HCT116 (cell line): ENCODE data around the gene TP53. TPM values are rescaled to one million over a fixed set of nuclear protein-coding genes. Genes with fewer than 3 reads are reported as not detected.

Experiments
- ATAC-seq: fragments of 200-7000 bp; cut with Tn5 transposase; 2 replicates; pipeline ENCODE4 v1.9.1; 2020; ENCODE audit warnings: mild to moderate bottlenecking, moderate library complexity
- BruUV-seq: library from RNA; stranded (reverse); fragments of 400-500 nt; replicated peaks from 2 replicates; lab custom pipeline; 2021; lab: Mats Ljungman, UMichigan
- CTCF ChIA-PET: fragments of 300-600 bp; sonication (Branson Sonifier 250); formaldehyde crosslinking; loops from one replicate; lab custom pipeline; 2021; ENCODE audit warnings: antibody characterized with exemption; lab: Charles Lee
- POLR2A ChIA-PET: fragments of 300-600, 350-600 bp; sonication (Branson Sonifier 250); formaldehyde crosslinking; loops from one replicate; lab custom pipeline; 2021; ENCODE audit warnings: antibody characterized with exemption; lab: Charles Lee
- RAD21 ChIA-PET, 2 experiments: fragments of 300-600 bp; sonication (Branson Sonifier 250); formaldehyde crosslinking; loops; one replicate each; lab custom pipeline; 2023; ENCODE audit warnings: low total read pairs in 2 of 2; ENCODE audit not compliant: uncharacterized antibody in 2 of 2, unreplicated experiment in 2 of 2, low non-redundant PET in 1 of 2; lab: Charles Lee
- DNase-seq: peaks from one replicate; pipeline ENCODE4 v3.0.0-alpha.2; 2010; ENCODE audit warnings: low read depth, low spot score
- H2AFZ ChIP-seq: fragments of 200-600 bp; shearing (Covaris generic), sonication (generic); 2 replicates; pipeline ENCODE4 v1.6.1; 2017; ENCODE audit warnings: low read depth, mixed run types, mixed read lengths, antibody characterized with exemption, low read length; ENCODE audit not compliant: poor library complexity, severe bottlenecking
- H3K27ac ChIP-seq: 2 replicates; pipeline ENCODE4 v1.5.1; 2012; ENCODE audit warnings: low read depth, low read length
- H3K27me3 ChIP-seq: fragments of 200-600 bp; sonication (generic); 2 replicates; pipeline ENCODE4 v1.6.1; 2016; ENCODE audit warnings: mixed run types, low read length, mixed read lengths; ENCODE audit not compliant: insufficient read depth
- H3K36me3 ChIP-seq, 2 experiments: fragments of 200-500 bp in 1 of 2; fragments of 200-600 bp in 1 of 2; sonication (Bioruptor generic) in 1 of 2; sonication (generic) in 1 of 2; 2 replicates each; pipeline versions ENCODE4 v1.5.1 to v1.6.1; 2014 to 2016; ENCODE audit warnings: low read length in 2 of 2, inconsistent platforms in 1 of 2, mixed read lengths in 1 of 2, mixed run types in 1 of 2; ENCODE audit not compliant: insufficient read depth in 2 of 2, control insufficient read depth in 1 of 2
- H3K4me1 ChIP-seq, 2 experiments: fragments of 200-600 bp in 1 of 2; sonication (generic) in 1 of 2; 2 replicates each; pipeline versions ENCODE4 v1.5.1 to v1.6.1; 2012 to 2017; ENCODE audit warnings: low read length in 2 of 2, inconsistent platforms in 1 of 2, mild to moderate bottlenecking in 1 of 2, mixed read lengths in 1 of 2, mixed run types in 1 of 2, moderate library complexity in 1 of 2; ENCODE audit not compliant: insufficient read depth in 2 of 2, control insufficient read depth in 1 of 2
- H3K4me2 ChIP-seq: fragments of 200-600 bp; sonication (generic); 2 replicates; pipeline ENCODE4 v1.6.1; 2017; ENCODE audit warnings: mixed run types, low read length, mixed read lengths
- H3K4me3 ChIP-seq, 2 experiments: fragments of 200-600 bp in 1 of 2; sonication (generic) in 1 of 2; replicated peaks in 1 of 2; 2 replicates each; pipeline ENCODE4 v1.5.1; 2011 to 2016; ENCODE audit warnings: low read length in 2 of 2, control low read depth in 1 of 2, low read depth in 1 of 2, mild to moderate bottlenecking in 1 of 2, mixed read lengths in 1 of 2, mixed run types in 1 of 2
- H3K79me2 ChIP-seq: fragments of 200-600 bp; sonication (generic); 2 replicates; pipeline ENCODE4 v1.6.1; 2017; ENCODE audit warnings: mild to moderate bottlenecking, mixed run types, low read length, moderate library complexity, mixed read lengths; ENCODE audit not compliant: insufficient read depth
- H3K9ac ChIP-seq: fragments of 200-600 bp; sonication (generic); 2 replicates; pipeline ENCODE4 v1.6.1; 2016; ENCODE audit warnings: low read length, mixed read lengths
- H3K9me2 ChIP-seq: fragments of 200-600 bp; sonication (generic), shearing (Covaris generic); 2 replicates; pipeline ENCODE4 v1.6.1; 2017; ENCODE audit warnings: mixed run types, mild to moderate bottlenecking, moderate library complexity; ENCODE audit not compliant: insufficient read depth
- H3K9me3 ChIP-seq, 2 experiments: fragments of 200-500 bp in 1 of 2; fragments of 200-600 bp in 1 of 2; sonication (Bioruptor generic) in 1 of 2; sonication (generic) in 1 of 2; 2 replicates each; pipeline ENCODE4 v1.6.1; 2014 to 2017; ENCODE audit warnings: low read length in 2 of 2, mixed read lengths in 2 of 2, inconsistent platforms in 1 of 2, low read depth in 1 of 2, mild to moderate bottlenecking in 1 of 2, mixed run types in 1 of 2, moderate library complexity in 1 of 2; ENCODE audit not compliant: control insufficient read depth in 1 of 2, insufficient read depth in 1 of 2
- H4K20me1 ChIP-seq: fragments of 200-600 bp; sonication (generic), shearing (Covaris generic); 2 replicates; pipeline ENCODE4 v1.6.1; 2017; ENCODE audit warnings: mixed run types, mild to moderate bottlenecking, moderate library complexity; ENCODE audit not compliant: insufficient read depth
- ATF3 ChIP-seq: IDR thresholded peaks from 2 replicates; pipeline ENCODE4 v1.6.1; 2012
- CEBPB ChIP-seq: IDR thresholded peaks from 2 replicates; pipeline ENCODE4 v1.6.1; 2012; ENCODE audit warnings: low read depth
- EGR1 ChIP-seq: IDR thresholded peaks from 2 replicates; pipeline ENCODE4 v1.6.1; 2012; ENCODE audit warnings: low read depth
- EZH2 ChIP-seq: fragments of 200-600 bp; sonication (generic); IDR thresholded peaks from 2 replicates; pipeline ENCODE4 v1.6.1; 2017; ENCODE audit warnings: antibody characterized with exemption, mixed run types
- FOSL1 ChIP-seq: IDR thresholded peaks from 2 replicates; pipeline ENCODE4 v1.6.1; 2012; ENCODE audit warnings: low read depth
- POLR2AphosphoS5 ChIP-seq: IDR thresholded peaks from 2 replicates; pipeline ENCODE4 v1.6.1; 2011; ENCODE audit warnings: mild to moderate bottlenecking, low read depth, low read length, moderate library complexity
- RAD21 ChIP-seq: IDR thresholded peaks from 2 replicates; pipeline ENCODE4 v1.6.1; 2012; ENCODE audit warnings: low read depth, mild to moderate bottlenecking
- SIN3A ChIP-seq: IDR thresholded peaks from 2 replicates; pipeline ENCODE4 v1.6.1; 2012; ENCODE audit warnings: low read depth
- SP1 ChIP-seq: IDR thresholded peaks from 2 replicates; pipeline ENCODE4 v1.6.1; 2012; ENCODE audit warnings: low read depth
- TCF7L2 ChIP-seq: IDR thresholded peaks from 2 replicates; pipeline ENCODE4 v1.7.0; 2011; ENCODE audit warnings: borderline replicate concordance, inconsistent platforms; ENCODE audit not compliant: insufficient read depth, insufficient read length; ENCODE audit errors: extremely low read depth
- YY1 ChIP-seq: IDR thresholded peaks from 2 replicates; pipeline ENCODE4 v1.6.1; 2011; ENCODE audit warnings: low read length, low read depth, moderate library complexity, mild to moderate bottlenecking; ENCODE audit not compliant: insufficient replicate concordance; ENCODE audit errors: extremely low read depth
- ZFX ChIP-seq: fragments of 450-650 bp; IDR thresholded peaks from 2 replicates; pipeline ENCODE4 v1.6.1; 2017
- ZNF274 ChIP-seq: fragments of 200-500 bp; sonication (Bioruptor generic); IDR thresholded peaks from 2 replicates; pipeline ENCODE4 v1.6.1; 2014; ENCODE audit warnings: mild to moderate bottlenecking, low read depth, low read length, inconsistent platforms
- intact Hi-C: fragments of 100-400 bp; cut with micrococcal nuclease; formaldehyde crosslinking; loops from 2 replicates; pipeline ENCODE4 v1.10.0; 2022
- total RNA-seq: library from RNA; stranded (reverse); gene quantifications from one replicate; pipeline ENCODE4 v1.2.1, GENCODE V29; 2021; ENCODE audit not compliant: unreplicated experiment
- TF ChIP-seq, protein P1 (sequence below), 3 experiments: fragments of 200-600 bp in 1 of 3; sonication (generic) in 1 of 3; IDR thresholded peaks in 2 of 3; conservative IDR thresholded peaks in 1 of 3; 2 replicates each; pipeline ENCODE4 v1.5.1; 2012 to 2017; ENCODE audit warnings: low read depth in 2 of 3, low read length in 2 of 3, antibody characterized with exemption in 1 of 3, borderline replicate concordance in 1 of 3, control low read depth in 1 of 3, mild to moderate bottlenecking in 1 of 3, mixed read lengths in 1 of 3, mixed run types in 1 of 3, moderate library complexity in 1 of 3; ENCODE audit not compliant: insufficient read depth in 1 of 3
- TF ChIP-seq, protein P2 (sequence below): IDR thresholded peaks from 2 replicates; pipeline ENCODE4 v1.6.1; 2011; ENCODE audit warnings: mild to moderate bottlenecking, low read length, moderate library complexity; ENCODE audit not compliant: insufficient replicate concordance; ENCODE audit errors: extremely low read depth
- TF ChIP-seq, protein P3 (sequence below): IDR thresholded peaks from 2 replicates; pipeline ENCODE4 v1.6.1; 2012; ENCODE audit warnings: low read depth

TP53 gene
- total RNA-seq, 1 experiment from 2014 or later, result 110 TPM

GRCh38 chr17:7686222-7687071 lies 843 bp downstream of the TP53 start:
- H3K27me3 ChIP-seq, result no peaks in the 10 kb centered on the region
- H3K36me3 ChIP-seq, result no peaks in the 10 kb centered on the region
- peak overlapping the region; percentile 89 for H3K27ac ChIP-seq
- peak overlapping the region; percentile 88 for H3K4me2 ChIP-seq
- H3K9me2 ChIP-seq, result no peaks in the 10 kb centered on the region
- peak overlapping the region; percentile 98 for H3K9ac ChIP-seq
- no peaks in the 10 kb centered on the region for H3K9me3 ChIP-seq
- no peak overlapping the region for H2AFZ ChIP-seq
- DNase-seq (peak; percentile 89), ATAC-seq (peak; percentile 31)
- BruUV-seq, result TSS peak; percentile 82
- H3K4me1 ChIP-seq, result peaks cover 26 to 33% of the 10 kb centered on the region in 2 experiments
- intact Hi-C loops, result loop anchor here (1.0 to 5.0 kb wide), 7 partner anchors 54 to 639 kb away; partner anchors contain the start of gene FXR2
- no peaks in the 10 kb centered on the region for H4K20me1 ChIP-seq
- POLR2A ChIA-PET, result interaction anchor here (0.6 to 3.4 kb wide), 29 partner anchors 17 to 487 kb away, joined by 3 to 37 read pairs (median 4); partner anchors contain the start of genes CD68, EFNB3, FXR2 and MPDU1
- CTCF ChIA-PET, result interaction anchor here (1.1 to 3.6 kb wide), 10 partner anchors 7 to 641 kb away, joined by 3 to 54 read pairs (median 7); partner anchors contain the start of genes DNAH2, FXR2, MPDU1 and SAT2
- H3K79me2 ChIP-seq, result peaks cover 63% of the 10 kb centered on the region
- H3K4me3 ChIP-seq, result peak overlapping the region; percentile 86 to 100
- RAD21 ChIA-PET, result interaction anchor here (0.7 to 1.6 kb wide), 5 partner anchors 11 to 103 kb away, joined by 3 to 6 read pairs (median 3); partner anchors contain the start of gene MPDU1 (in 2 of the 2)
- TF ChIP-seq ATF3 (no peak), YY1 (no peak), ZNF274 (no peak), CEBPB (peak; percentile 53; the same call in 1 of the 2 replicates), TCF7L2 (peak; percentile 42), POLR2AphosphoS5 (peak; percentile 89), FOSL1 (no peak; the same call in 1 of the 2 replicates), EGR1 (no peak), EZH2 (no peak), ZFX (0 out of 2 replicates have a peak, but pooled peaks have one; percentile 28), SP1 (peak; percentile 77), RAD21 (no peak), SIN3A (peak; percentile 16; the same call in 1 of the 2 replicates)
- TF ChIP-seq, protein P1, sequence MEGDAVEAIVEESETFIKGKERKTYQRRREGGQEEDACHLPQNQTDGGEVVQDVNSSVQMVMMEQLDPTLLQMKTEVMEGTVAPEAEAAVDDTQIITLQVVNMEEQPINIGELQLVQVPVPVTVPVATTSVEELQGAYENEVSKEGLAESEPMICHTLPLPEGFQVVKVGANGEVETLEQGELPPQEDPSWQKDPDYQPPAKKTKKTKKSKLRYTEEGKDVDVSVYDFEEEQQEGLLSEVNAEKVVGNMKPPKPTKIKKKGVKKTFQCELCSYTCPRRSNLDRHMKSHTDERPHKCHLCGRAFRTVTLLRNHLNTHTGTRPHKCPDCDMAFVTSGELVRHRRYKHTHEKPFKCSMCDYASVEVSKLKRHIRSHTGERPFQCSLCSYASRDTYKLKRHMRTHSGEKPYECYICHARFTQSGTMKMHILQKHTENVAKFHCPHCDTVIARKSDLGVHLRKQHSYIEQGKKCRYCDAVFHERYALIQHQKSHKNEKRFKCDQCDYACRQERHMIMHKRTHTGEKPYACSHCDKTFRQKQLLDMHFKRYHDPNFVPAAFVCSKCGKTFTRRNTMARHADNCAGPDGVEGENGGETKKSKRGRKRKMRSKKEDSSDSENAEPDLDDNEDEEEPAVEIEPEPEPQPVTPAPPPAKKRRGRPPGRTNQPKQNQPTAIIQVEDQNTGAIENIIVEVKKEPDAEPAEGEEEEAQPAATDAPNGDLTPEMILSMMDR (IDR thresholded peaks at IDR 0.05 in 2 of 3, conservative IDR thresholded peaks at IDR 0.05 in 1 of 3; ENCODE audit: borderline replicate concordance in 1 of 3, insufficient read depth in 1 of 3, low read depth in 2 of 3, low read length in 2 of 3), result no peak
- TF ChIP-seq, protein P2, sequence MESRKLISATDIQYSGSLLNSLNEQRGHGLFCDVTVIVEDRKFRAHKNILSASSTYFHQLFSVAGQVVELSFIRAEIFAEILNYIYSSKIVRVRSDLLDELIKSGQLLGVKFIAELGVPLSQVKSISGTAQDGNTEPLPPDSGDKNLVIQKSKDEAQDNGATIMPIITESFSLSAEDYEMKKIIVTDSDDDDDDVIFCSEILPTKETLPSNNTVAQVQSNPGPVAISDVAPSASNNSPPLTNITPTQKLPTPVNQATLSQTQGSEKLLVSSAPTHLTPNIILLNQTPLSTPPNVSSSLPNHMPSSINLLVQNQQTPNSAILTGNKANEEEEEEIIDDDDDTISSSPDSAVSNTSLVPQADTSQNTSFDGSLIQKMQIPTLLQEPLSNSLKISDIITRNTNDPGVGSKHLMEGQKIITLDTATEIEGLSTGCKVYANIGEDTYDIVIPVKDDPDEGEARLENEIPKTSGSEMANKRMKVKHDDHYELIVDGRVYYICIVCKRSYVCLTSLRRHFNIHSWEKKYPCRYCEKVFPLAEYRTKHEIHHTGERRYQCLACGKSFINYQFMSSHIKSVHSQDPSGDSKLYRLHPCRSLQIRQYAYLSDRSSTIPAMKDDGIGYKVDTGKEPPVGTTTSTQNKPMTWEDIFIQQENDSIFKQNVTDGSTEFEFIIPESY, result no peak
- TF ChIP-seq, protein P3, sequence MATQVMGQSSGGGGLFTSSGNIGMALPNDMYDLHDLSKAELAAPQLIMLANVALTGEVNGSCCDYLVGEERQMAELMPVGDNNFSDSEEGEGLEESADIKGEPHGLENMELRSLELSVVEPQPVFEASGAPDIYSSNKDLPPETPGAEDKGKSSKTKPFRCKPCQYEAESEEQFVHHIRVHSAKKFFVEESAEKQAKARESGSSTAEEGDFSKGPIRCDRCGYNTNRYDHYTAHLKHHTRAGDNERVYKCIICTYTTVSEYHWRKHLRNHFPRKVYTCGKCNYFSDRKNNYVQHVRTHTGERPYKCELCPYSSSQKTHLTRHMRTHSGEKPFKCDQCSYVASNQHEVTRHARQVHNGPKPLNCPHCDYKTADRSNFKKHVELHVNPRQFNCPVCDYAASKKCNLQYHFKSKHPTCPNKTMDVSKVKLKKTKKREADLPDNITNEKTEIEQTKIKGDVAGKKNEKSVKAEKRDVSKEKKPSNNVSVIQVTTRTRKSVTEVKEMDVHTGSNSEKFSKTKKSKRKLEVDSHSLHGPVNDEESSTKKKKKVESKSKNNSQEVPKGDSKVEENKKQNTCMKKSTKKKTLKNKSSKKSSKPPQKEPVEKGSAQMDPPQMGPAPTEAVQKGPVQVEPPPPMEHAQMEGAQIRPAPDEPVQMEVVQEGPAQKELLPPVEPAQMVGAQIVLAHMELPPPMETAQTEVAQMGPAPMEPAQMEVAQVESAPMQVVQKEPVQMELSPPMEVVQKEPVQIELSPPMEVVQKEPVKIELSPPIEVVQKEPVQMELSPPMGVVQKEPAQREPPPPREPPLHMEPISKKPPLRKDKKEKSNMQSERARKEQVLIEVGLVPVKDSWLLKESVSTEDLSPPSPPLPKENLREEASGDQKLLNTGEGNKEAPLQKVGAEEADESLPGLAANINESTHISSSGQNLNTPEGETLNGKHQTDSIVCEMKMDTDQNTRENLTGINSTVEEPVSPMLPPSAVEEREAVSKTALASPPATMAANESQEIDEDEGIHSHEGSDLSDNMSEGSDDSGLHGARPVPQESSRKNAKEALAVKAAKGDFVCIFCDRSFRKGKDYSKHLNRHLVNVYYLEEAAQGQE, result no peak
